B cell (primary cell): Measurements from ENCODE around the gene PIK3R2. TPM values are rescaled to one million over a fixed set of nuclear protein-coding genes. Genes with fewer than 3 reads are reported as not detected.

Experiments
- ATAC-seq: fragments of 200-7000 bp; cut with Tn5 transposase; one replicate; pipeline ENCODE4 v1.10.0; 2021; ENCODE audit warnings: low read depth, mild to moderate bottlenecking, moderate number of reproducible peaks, moderate library complexity
- CTCF ChIA-PET: fragments of 350-600 bp; sonication (Branson Sonifier 250); formaldehyde crosslinking; loops from one replicate; lab custom pipeline; 2021; ENCODE audit warnings: antibody characterized with exemption, inconsistent platforms; lab: Charles Lee
- POLR2A ChIA-PET: fragments of 350-600 bp; sonication (Branson Sonifier 250); formaldehyde crosslinking; loops from one replicate; lab custom pipeline; 2021; ENCODE audit warnings: antibody characterized with exemption; lab: Charles Lee
- DNase-seq: peaks from one replicate; pipeline ENCODE4 v3.0.0; 2013
- H2AFZ ChIP-seq: 2 replicates; pipeline ENCODE4 v1.6.1; 2012; ENCODE audit warnings: mild to moderate bottlenecking, low read depth, low read length; ENCODE audit not compliant: insufficient read depth, poor library complexity, severe bottlenecking
- H3K27ac ChIP-seq, 2 donors: 1 replicate in 1 of 2; 2 replicates in 1 of 2; pipeline ENCODE4 v1.5.1; 2012 to 2013; ENCODE audit warnings: low read length in 2 of 2, mild to moderate bottlenecking in 2 of 2, moderate library complexity in 1 of 2
- H3K27me3 ChIP-seq, 4 experiments: fragments of 200-600 bp in 1 of 4; sonication (generic) in 1 of 4; replicated peaks in 1 of 4; 1 replicate in 2 of 4; 2 replicates in 2 of 4; pipeline versions ENCODE4 v1.6.1 to v1.7.0; 2013 to 2016; ENCODE audit warnings: low read length in 3 of 4, mild to moderate bottlenecking in 2 of 4, mixed read lengths in 1 of 4, moderate library complexity in 1 of 4; ENCODE audit not compliant: insufficient read depth in 4 of 4, control insufficient read depth in 3 of 4; ENCODE audit errors: control extremely low read depth in 1 of 4
- H3K36me3 ChIP-seq, 2 experiments: replicated peaks in 1 of 2; 1 replicate in 1 of 2; 2 replicates in 1 of 2; pipeline versions ENCODE4 v1.6.1 to v1.7.1; 2013; ENCODE audit warnings: low read length in 1 of 2; ENCODE audit not compliant: insufficient read depth in 2 of 2, control insufficient read depth in 1 of 2; ENCODE audit errors: control extremely low read depth in 1 of 2, extremely low read depth in 1 of 2
- H3K4me1 ChIP-seq, 2 donors: fragments of 200-600 bp in 1 of 2; sonication (generic) in 1 of 2; 1 replicate in 1 of 2; 2 replicates in 1 of 2; pipeline versions ENCODE4 v1.5.1 to v1.6.1; 2013 to 2017; ENCODE audit warnings: low read length in 2 of 2; ENCODE audit not compliant: control insufficient read depth in 2 of 2, insufficient read depth in 2 of 2
- H3K4me2 ChIP-seq: replicated peaks from 2 replicates; pipeline ENCODE3; 2012; ENCODE audit warnings: mild to moderate bottlenecking, low read depth, low read length; ENCODE audit not compliant: poor library complexity, severe bottlenecking
- H3K4me3 ChIP-seq, 5 experiments: fragments of 200-600 bp in 1 of 5; sonication (generic) in 1 of 5; 1 replicate in 3 of 5; 2 replicates in 2 of 5; pipeline versions ENCODE4 v1.5.1 to v1.7.0; 2011 to 2016; ENCODE audit warnings: low read length in 4 of 5, mild to moderate bottlenecking in 4 of 5, low read depth in 2 of 5, control low read depth in 1 of 5, moderate library complexity in 1 of 5; ENCODE audit not compliant: insufficient read depth in 1 of 5; ENCODE audit errors: control extremely low read depth in 1 of 5, extremely low read depth in 1 of 5
- H3K79me2 ChIP-seq: fragments of 200-600 bp; sonication (generic); one replicate; pipeline ENCODE4 v1.6.0; 2016; ENCODE audit warnings: low read length; ENCODE audit not compliant: control insufficient read depth, insufficient read depth
- H3K9ac ChIP-seq: fragments of 200-600 bp; sonication (generic); 2 replicates; pipeline ENCODE4 v1.6.1; 2017; ENCODE audit warnings: mild to moderate bottlenecking, low read length, moderate library complexity
- H3K9me3 ChIP-seq, 3 donors: one replicate each; pipeline versions ENCODE4 v1.6.1 to v1.7.1; 2013; ENCODE audit warnings: low read length in 2 of 3; ENCODE audit not compliant: control insufficient read depth in 2 of 3, insufficient read depth in 1 of 3; ENCODE audit errors: control extremely low read depth in 1 of 3
- H4K20me1 ChIP-seq: 2 replicates; pipeline ENCODE4 v1.6.0; 2012; ENCODE audit warnings: mild to moderate bottlenecking, low read length; ENCODE audit not compliant: insufficient read depth, control insufficient read depth, poor library complexity, severe bottlenecking
- H3K27ac Mint-ChIP-seq: one replicate; pipeline ENCODE4 v1.8.0; 2021; ENCODE audit warnings: mixed read lengths
- H3K27me3 Mint-ChIP-seq: one replicate; pipeline ENCODE4 v1.8.0; 2021; ENCODE audit warnings: mixed read lengths
- H3K4me1 Mint-ChIP-seq: one replicate; pipeline ENCODE4 v1.8.0; 2021; ENCODE audit warnings: mixed read lengths
- H3K4me3 Mint-ChIP-seq: one replicate; pipeline ENCODE4 v1.8.0; 2021; ENCODE audit warnings: mixed read lengths
- H3K9me3 Mint-ChIP-seq: one replicate; pipeline ENCODE4 v1.8.0; 2022; ENCODE audit warnings: mixed read lengths; ENCODE audit not compliant: insufficient read depth
- EZH2 ChIP-seq: IDR thresholded peaks from 2 replicates; pipeline ENCODE4 v1.6.1; 2012; ENCODE audit warnings: borderline replicate concordance, low read depth, mild to moderate bottlenecking, moderate library complexity, low read length; ENCODE audit not compliant: insufficient read depth, poor library complexity, severe bottlenecking
- WGBS: methylation state at CpG from one replicate; pipeline ENCODE4 v1.1.5; 2013; ENCODE audit warnings: missing lambda C conversion rate; ENCODE audit not compliant: insufficient coverage; 5-methylcytosine and 5-hydroxymethylcytosine counted together
- intact Hi-C: fragments of 100-400 bp; cut with micrococcal nuclease; formaldehyde crosslinking; loops from one replicate; pipeline ENCODE4 v1.10.0; 2022
- polyA plus RNA-seq: library from polyadenylated mRNA; depleted of rRNA; stranded (reverse); fragments of >200 nt; gene quantifications from 2 replicates; pipeline ENCODE4 v1.2.3, GENCODE V29; 2012
- total RNA-seq, 2 donors: library from RNA; stranded (reverse); fragments of 120-200 nt in 1 of 2; gene quantifications; 1 replicate in 1 of 2; 2 replicates in 1 of 2; pipeline versions ENCODE4 v1.2.3 to v1.2.4, GENCODE V29; 2013 to 2022
- TF ChIP-seq, protein P1 (sequence below): fragments of 200-600 bp; IDR thresholded peaks from one replicate; pipeline ENCODE4 v1.8.0; 2022; ENCODE audit warnings: antibody characterized with exemption, mild to moderate bottlenecking

PIK3R2 gene
- total and polyA plus RNA-seq, 2 donors (not counting 1 experiment from before 2014, with no cell fraction given): 8.5 to 15.8 TPM

DNA sequence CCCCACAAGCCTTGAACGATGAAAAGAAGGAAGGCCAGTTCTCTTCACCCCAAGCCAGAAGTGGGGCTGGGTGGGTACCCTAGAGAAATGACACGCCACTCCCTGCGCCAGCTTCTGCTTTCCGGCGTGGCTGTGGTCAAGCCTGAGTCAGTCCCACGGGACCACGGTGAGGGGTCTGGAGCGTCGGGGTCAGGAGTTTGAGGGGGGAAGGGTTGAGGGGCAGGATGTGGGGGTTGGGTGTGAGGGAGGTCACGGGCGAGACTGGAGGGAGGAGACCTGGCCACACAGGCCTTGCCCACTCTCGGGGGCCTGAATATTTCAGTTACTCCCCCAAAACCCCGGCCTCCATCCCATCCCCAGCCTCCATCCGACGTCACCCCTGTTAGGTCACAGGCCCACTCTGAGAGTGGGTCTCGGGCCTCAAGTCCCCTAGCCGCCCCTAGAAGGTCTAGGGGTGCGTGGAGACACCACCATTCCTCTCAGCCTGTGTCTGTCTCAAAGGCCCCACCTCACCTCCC, 20.1 kb downstream of the PIK3R2 start:
- Mint-ChIP-seq H3K27me3 (no peaks in the 10 kb centered on the region), H3K27ac (peak overlapping the region; percentile 98), H3K9me3 (no peaks in the 10 kb centered on the region), H3K4me1 (peaks cover 85% of the 10 kb centered on the region), H3K4me3 (peak overlapping the region; percentile 94)
- intact Hi-C loops: loop anchor here (1.0 to 5.0 kb wide), 6 partner anchors 8 to 151 kb away; partner anchors contain the start of genes MAST3 and RAB3A
- peak overlapping the region; percentile 83 for H3K4me2 ChIP-seq
- ATAC-seq (peak; percentile 34), DNase-seq (no peak)
- no peak for TF ChIP-seq EZH2
- TF ChIP-seq, protein P1, sequence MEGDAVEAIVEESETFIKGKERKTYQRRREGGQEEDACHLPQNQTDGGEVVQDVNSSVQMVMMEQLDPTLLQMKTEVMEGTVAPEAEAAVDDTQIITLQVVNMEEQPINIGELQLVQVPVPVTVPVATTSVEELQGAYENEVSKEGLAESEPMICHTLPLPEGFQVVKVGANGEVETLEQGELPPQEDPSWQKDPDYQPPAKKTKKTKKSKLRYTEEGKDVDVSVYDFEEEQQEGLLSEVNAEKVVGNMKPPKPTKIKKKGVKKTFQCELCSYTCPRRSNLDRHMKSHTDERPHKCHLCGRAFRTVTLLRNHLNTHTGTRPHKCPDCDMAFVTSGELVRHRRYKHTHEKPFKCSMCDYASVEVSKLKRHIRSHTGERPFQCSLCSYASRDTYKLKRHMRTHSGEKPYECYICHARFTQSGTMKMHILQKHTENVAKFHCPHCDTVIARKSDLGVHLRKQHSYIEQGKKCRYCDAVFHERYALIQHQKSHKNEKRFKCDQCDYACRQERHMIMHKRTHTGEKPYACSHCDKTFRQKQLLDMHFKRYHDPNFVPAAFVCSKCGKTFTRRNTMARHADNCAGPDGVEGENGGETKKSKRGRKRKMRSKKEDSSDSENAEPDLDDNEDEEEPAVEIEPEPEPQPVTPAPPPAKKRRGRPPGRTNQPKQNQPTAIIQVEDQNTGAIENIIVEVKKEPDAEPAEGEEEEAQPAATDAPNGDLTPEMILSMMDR: no peak
- ChIA-PET POLR2A (interaction anchor here (0.5 to 5.6 kb wide), 12 partner anchors 8 to 239 kb away, joined by 3 to 45 read pairs (median 6); partner anchors contain the start of genes ARRDC2, JUND, MPV17L2 and RAB3A), CTCF (interaction anchor here (0.7 to 1.6 kb wide), 4 partner anchors 19 to 69 kb away, joined by 3 to 18 read pairs (median 4); partner anchors contain the start of gene MPV17L2)
- H3K9me3 ChIP-seq: peaks cover 0 to 14% (median 0%) of the 10 kb centered on the region in 3 donors
- H3K36me3 ChIP-seq: peaks cover 11 to 33% of the 10 kb centered on the region in 2 experiments
- H3K4me3 ChIP-seq: peak overlapping the region in 4 of 5 experiments; percentile 78 to 97 (median 85)
- peak overlapping the region; percentile 97 to 99 for H3K27ac ChIP-seq
- peak overlapping the region; percentile 96 for H3K9ac ChIP-seq
- peak overlapping the region; percentile 53 for H2AFZ ChIP-seq
- peaks cover 78 to 92% of the 10 kb centered on the region in 2 donors for H3K4me1 ChIP-seq
- H3K79me2 ChIP-seq: peaks cover 41% of the 10 kb centered on the region
- H3K27me3 ChIP-seq: no peaks in the 10 kb centered on the region
- WGBS: 4% methylated on average over 11 of the region's 18 CpGs
- H4K20me1 ChIP-seq: peaks cover 40% of the 10 kb centered on the region
